ENCODE data around the gene RASGRF1. TPM values are rescaled to one million over a fixed set of nuclear protein-coding genes. Genes with fewer than 3 reads are reported as not detected.
A peak's percentile ranks its signal among the peaks of the same experiment; 100 is the strongest.
"Not testable (repeated sequence)": the region's sequence is repeated elsewhere in the genome, so short reads cannot be mapped to it uniquely, and the experiment has no call there.

Gene RASGRF1
- total RNA-seq, 2 donors from 2014 or later, result not detected

- no peaks in the 10 kb centered on the region for H3K36me3 Mint-ChIP-seq
- H3K9me3 Mint-ChIP-seq, result no peaks in the 10 kb centered on the region
- no peak for ATAC-seq
- H3K27ac Mint-ChIP-seq, result no peak overlapping the region
- no peak for DNase-seq (ENCODE audit: low spot score in 2 of 2)
These were observed 55.4 kb downstream of the RASGRF1 start for GRCh38 chr15:79035111-79035601.

GRCh38 chr15:79034284-79034683, 56.3 kb downstream of the RASGRF1 start:
- DNase-seq (ENCODE audit: low spot score in 2 of 2) (no peak), ATAC-seq (no peak)
- H3K9me3 Mint-ChIP-seq, result no peaks in the 10 kb centered on the region
- no peak overlapping the region for H3K27ac Mint-ChIP-seq
- H3K36me3 Mint-ChIP-seq, result no peaks in the 10 kb centered on the region

GRCh38 chr15:79032656-79033055, 57.9 kb downstream of the RASGRF1 start:
- no peaks in the 10 kb centered on the region for H3K9me3 Mint-ChIP-seq
- ATAC-seq, result no peak
- no peak overlapping the region for H3K27ac Mint-ChIP-seq
- H3K36me3 Mint-ChIP-seq, result no peaks in the 10 kb centered on the region
- DNase-seq (ENCODE audit: low spot score in 2 of 2), result no peak

GRCh38 chr15:79031821-79032220, 58.8 kb downstream of the RASGRF1 start:
- Mint-ChIP-seq H3K27ac (no peak overlapping the region), H3K36me3 (no peaks in the 10 kb centered on the region), H3K9me3 (no peaks in the 10 kb centered on the region)
- no peak for ATAC-seq
- DNase-seq (ENCODE audit: low spot score in 2 of 2), result no peak

GRCh38 chr15:79031201-79031600, 59.4 kb downstream of the RASGRF1 start:
- no peak for ATAC-seq
- no peak for DNase-seq (ENCODE audit: low spot score in 2 of 2)
- no peaks in the 10 kb centered on the region for H3K36me3 Mint-ChIP-seq
- no peak overlapping the region for H3K27ac Mint-ChIP-seq
- no peaks in the 10 kb centered on the region for H3K9me3 Mint-ChIP-seq

GRCh38 chr15:79030470-79030869, 60.1 kb downstream of the RASGRF1 start:
- H3K9me3 Mint-ChIP-seq, result no peaks in the 10 kb centered on the region
- no peak for ATAC-seq
- no peaks in the 10 kb centered on the region for H3K36me3 Mint-ChIP-seq
- H3K27ac Mint-ChIP-seq, result peak overlapping the region in 1 of 2 donors; percentile 56
- no peak for DNase-seq (ENCODE audit: low spot score in 2 of 2)

GRCh38 chr15:79028411-79028964, 62.1 kb downstream of the RASGRF1 start:
- Mint-ChIP-seq H3K36me3 (peaks cover 8 to 11% of the 10 kb centered on the region in 2 donors), H3K9me3 (peaks cover 13 to 14% of the 10 kb centered on the region in 2 donors), H3K27ac (no peak overlapping the region)
- ATAC-seq (no peak), DNase-seq (ENCODE audit: low spot score in 2 of 2) (peak in 1 of 2 donors; percentile 55)

GRCh38 chr15:79027532-79028410, 62.8 kb downstream of the RASGRF1 start:
- H3K27ac Mint-ChIP-seq, result no peak overlapping the region
- ATAC-seq (no peak), DNase-seq (ENCODE audit: low spot score in 2 of 2) (no peak)
- peaks cover 13 to 14% of the 10 kb centered on the region in 2 donors for H3K9me3 Mint-ChIP-seq
- H3K36me3 Mint-ChIP-seq, result peaks cover 8 to 11% of the 10 kb centered on the region in 2 donors

- Mint-ChIP-seq H3K36me3 (peaks cover 8 to 11% of the 10 kb centered on the region in 2 donors), H3K27ac (no peak overlapping the region), H3K9me3 (peaks cover 13 to 14% of the 10 kb centered on the region in 2 donors)
- no peak for DNase-seq (ENCODE audit: low spot score in 2 of 2)
- no peak for ATAC-seq
These were observed 64.8 kb downstream of the RASGRF1 start for GRCh38 chr15:79025802-79026201.

- H3K36me3 Mint-ChIP-seq, result peaks cover 8 to 11% of the 10 kb centered on the region in 2 donors
- H3K9me3 Mint-ChIP-seq, result peaks cover 13 to 14% of the 10 kb centered on the region in 2 donors
- no peak for ATAC-seq
- DNase-seq (ENCODE audit: low spot score in 2 of 2), result no peak
- no peak overlapping the region for H3K27ac Mint-ChIP-seq
These were observed 65.4 kb downstream of the RASGRF1 start for GRCh38 chr15:79025201-79025600.

GRCh38 chr15:79024493-79024892, 66.1 kb downstream of the RASGRF1 start:
- ATAC-seq; H3K27ac Mint-ChIP-seq; DNase-seq (ENCODE audit: low spot score in 2 of 2): not testable (repeated sequence)
- peaks cover 13 to 14% of the 10 kb centered on the region in 2 donors for H3K9me3 Mint-ChIP-seq
- peaks cover 8 to 11% of the 10 kb centered on the region in 2 donors for H3K36me3 Mint-ChIP-seq

- ATAC-seq (no peak), DNase-seq (ENCODE audit: low spot score in 2 of 2) (no peak)
- Mint-ChIP-seq H3K9me3 (peaks cover 13 to 14% of the 10 kb centered on the region in 2 donors), H3K36me3 (peaks cover 8 to 11% of the 10 kb centered on the region in 2 donors), H3K27ac (no peak overlapping the region)
These were observed 66.7 kb downstream of the RASGRF1 start for GRCh38 chr15:79023918-79024317.

- ATAC-seq (no peak), DNase-seq (ENCODE audit: low spot score in 2 of 2) (no peak)
- no peak overlapping the region for H3K27ac Mint-ChIP-seq
- peaks cover 8 to 11% of the 10 kb centered on the region in 2 donors for H3K36me3 Mint-ChIP-seq
- peaks cover 13 to 14% of the 10 kb centered on the region in 2 donors for H3K9me3 Mint-ChIP-seq
These were observed 67.1 kb downstream of the RASGRF1 start for GRCh38 chr15:79023546-79023890.

- peak overlapping the region in 1 of 2 donors; percentile 29 for H3K27ac Mint-ChIP-seq
- H3K9me3 Mint-ChIP-seq, result peaks cover 3% of the 10 kb centered on the region in 2 donors
- no peak for DNase-seq (ENCODE audit: low spot score in 2 of 2)
- H3K36me3 Mint-ChIP-seq, result peaks cover 0 to 2% of the 10 kb centered on the region in 2 donors
- ATAC-seq, result no peak
These were observed 71.6 kb downstream of the RASGRF1 start for GRCh38 chr15:79018960-79019359.

GRCh38 chr15:79017953-79018352, 72.6 kb downstream of the RASGRF1 start:
- Mint-ChIP-seq H3K27ac (no peak overlapping the region), H3K36me3 (no peaks in the 10 kb centered on the region), H3K9me3 (no peaks in the 10 kb centered on the region)
- no peak for ATAC-seq
- no peak for DNase-seq (ENCODE audit: low spot score in 2 of 2)

- no peaks in the 10 kb centered on the region for H3K9me3 Mint-ChIP-seq
- ATAC-seq (no peak), DNase-seq (ENCODE audit: low spot score in 2 of 2) (no peak)
- peak overlapping the region in 1 of 2 donors; percentile 72 for H3K27ac Mint-ChIP-seq
- H3K36me3 Mint-ChIP-seq, result no peaks in the 10 kb centered on the region
These were observed 73.9 kb downstream of the RASGRF1 start for GRCh38 chr15:79016527-79017170.

- DNase-seq (ENCODE audit: low spot score in 2 of 2), result no peak
- Mint-ChIP-seq H3K9me3 (no peaks in the 10 kb centered on the region), H3K27ac (no peak overlapping the region), H3K36me3 (no peaks in the 10 kb centered on the region)
- ATAC-seq, result no peak
These were observed 75.2 kb downstream of the RASGRF1 start for GRCh38 chr15:79015416-79015815.
